DMS114 treated with DMSO at 0.1 percent for 48 hours (cell line): ENCODE data around the gene TAMM41.
"Not testable (repeated sequence)": the region's sequence is repeated elsewhere in the genome, so short reads cannot be mapped to it uniquely, and the experiment has no call there.

ENCODE experiments used
- DNase-seq: peaks from one replicate; lab custom pipeline; 2025; ENCODE audit not compliant: unreplicated experiment; lab: John Stamatoyannopoulos, UW

TAMM41 gene, protein sequence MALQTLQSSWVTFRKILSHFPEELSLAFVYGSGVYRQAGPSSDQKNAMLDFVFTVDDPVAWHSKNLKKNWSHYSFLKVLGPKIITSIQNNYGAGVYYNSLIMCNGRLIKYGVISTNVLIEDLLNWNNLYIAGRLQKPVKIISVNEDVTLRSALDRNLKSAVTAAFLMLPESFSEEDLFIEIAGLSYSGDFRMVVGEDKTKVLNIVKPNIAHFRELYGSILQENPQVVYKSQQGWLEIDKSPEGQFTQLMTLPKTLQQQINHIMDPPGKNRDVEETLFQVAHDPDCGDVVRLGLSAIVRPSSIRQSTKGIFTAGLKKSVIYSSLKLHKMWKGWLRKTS

DNA sequence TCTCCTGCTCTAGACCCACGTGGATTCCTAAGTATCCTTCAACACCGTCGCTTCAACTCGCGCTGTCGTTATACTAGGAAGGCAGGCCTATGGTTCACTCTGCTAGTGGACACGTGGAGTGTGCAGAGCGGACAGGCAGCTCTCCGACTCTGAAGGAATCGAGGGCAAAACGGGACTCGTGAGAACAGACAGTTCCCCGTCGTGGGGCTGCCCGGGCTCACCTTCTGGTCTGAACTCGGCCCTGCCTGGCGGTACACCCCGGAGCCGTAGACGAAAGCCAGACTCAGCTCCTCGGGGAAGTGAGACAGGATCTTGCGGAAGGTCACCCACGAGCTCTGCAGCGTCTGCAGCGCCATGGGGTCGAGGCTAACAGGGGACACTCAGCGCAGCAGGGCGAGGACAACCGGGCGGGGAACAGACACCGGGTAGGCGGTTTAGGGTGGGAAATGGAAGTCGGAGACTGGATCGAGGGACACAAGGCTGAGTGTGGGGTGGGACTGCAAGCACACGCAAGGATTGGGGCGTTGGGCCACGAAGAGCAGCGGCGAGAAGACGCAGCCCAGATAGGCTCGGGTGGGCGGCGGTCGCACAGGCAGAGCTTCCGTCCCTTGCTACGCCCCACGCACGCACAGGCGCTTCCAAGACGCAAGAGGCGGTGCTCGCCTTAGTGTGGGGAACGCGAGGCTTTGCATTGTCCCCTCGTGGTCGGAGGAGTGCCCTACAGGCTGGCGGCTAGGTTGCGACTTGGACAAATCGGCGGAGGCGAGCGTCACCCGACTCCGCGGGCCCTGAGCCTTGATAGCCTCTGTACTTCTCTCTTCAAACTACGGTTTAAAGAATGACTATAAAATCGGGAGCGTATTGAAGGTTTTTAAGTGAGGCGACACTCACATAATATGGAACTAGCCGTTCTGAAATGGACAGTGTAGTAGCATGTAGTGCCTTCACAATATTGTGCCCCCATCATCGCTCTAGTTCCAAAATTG is at the start of gene TAMM41:
Gene TAMM41, minus strand, starts transcription at position 605 of the 986 bp plus-strand sequence. Its CDS starts 249 bp downstream, at position 356.
- DNase-seq: peak; percentile 83

DNA sequence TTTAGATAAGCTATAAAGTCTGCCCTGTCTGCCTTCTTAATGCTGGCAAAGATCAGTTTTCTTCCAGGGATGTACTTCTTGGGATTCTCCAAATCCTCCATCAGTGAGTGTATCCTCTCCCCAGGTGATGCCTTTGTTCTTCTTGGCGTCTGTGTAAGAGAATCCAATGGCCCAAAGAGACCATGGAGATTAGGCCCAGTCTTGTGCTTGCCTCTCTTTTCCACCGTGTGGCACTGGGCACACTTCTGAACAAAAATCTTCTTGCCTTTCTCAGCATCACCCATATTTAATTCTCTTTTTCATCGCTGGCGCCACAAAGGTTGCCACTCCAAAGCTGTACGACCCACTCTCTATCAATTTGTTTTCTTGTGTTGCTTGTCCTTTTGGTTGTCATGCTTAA is 32.2 kb upstream of the TAMM41 start:
- DNase-seq: no peak

DNA sequence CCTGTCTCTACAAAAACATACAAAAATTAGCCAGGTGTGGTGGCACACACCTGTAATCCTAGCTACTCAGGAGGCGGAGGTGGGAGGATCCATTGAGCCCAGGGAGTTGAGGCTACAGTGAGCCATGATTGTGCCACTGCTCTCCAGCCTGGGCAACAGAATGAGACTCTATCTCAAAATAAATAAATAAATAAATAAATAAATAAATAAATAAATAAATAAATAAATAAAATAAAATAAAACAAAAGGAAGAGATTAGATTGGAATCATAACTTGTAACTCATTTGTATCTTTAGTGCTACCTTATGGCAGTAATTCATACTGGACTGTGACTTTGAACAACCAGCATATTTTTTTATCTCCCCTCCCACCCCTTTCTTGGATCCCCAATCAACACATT is 28.0 kb upstream of the TAMM41 start:
- DNase-seq: not testable (repeated sequence)

DNA sequence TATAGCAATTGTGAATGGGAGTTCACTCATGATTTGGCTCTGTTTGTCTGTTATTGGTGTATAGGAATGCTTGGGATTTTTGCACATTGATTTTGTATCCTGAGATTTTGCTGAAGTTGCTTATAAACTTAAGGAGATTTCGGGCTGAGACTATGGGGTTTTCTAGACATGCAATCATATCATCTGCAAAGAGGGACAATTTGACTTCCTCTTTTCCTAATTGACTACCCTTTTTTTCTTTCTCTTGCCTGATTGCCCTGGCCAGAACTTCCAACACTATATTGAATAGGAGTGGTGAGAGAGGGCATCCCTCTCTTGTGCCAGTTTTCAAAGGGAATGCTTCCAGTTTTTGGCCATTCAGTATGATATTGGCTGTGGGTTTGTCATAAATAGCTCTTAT is 17.1 kb upstream of the TAMM41 start:
- not testable (repeated sequence) for DNase-seq

DNA sequence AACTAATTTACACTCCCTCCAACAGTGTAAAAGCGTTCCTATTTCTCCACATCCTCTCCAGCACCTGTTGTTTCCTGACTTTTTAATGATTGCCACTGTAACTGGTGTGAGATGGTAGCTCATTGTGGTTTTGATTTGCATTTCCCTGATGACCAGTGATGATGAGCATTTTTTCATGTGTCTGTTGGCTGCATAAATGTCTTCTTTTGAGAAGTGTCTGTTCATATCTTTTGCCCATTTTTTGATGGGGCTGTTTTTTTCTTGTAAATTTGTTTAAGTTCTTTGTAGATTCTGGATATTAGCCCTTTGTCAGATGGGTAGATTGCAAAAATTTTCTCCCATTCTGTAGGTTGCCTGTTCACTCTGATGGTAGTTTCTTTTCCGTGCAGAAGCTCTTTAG is 15.9 kb upstream of the TAMM41 start:
- not testable (repeated sequence) for DNase-seq

DNA sequence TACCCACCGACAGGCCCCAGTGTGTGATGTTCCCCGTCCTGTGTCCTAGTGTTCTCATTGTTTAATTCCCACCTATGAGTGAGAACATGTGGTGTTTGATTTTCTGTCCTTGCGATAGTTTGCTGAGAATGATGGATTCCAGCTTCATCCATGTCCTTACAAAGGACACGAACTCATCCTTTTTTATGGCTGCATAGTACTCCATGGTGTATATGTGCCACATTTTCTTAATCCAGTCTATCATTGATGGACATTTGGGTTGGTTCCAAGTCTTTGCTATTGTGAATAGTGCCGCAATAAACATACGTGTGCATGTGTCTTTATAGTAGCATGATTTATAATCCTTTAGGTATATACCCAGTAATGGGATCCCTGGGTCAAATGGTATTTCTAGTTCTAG is 15.5 kb upstream of the TAMM41 start:
- not testable (repeated sequence) for DNase-seq

DNA sequence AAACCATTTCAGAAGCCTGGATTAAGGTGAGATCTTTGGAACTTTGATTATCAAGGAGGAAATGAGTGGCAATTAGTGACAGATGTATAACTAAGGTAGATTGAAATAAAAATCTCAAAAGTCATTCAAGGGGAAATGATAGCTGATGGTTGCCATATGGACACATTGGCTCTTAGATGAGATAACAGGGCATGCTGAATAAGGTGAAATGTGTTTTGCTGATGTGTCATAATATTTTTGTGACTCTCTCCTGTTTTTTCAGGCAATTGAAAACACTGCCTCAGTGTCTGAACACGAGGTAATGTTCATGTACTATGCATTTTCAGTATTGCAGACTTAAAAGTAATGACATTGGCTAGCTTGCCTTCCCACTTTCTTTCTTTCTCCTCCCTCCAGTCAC is 13.5 kb upstream of the TAMM41 start:
- not testable (repeated sequence) for DNase-seq

DNA sequence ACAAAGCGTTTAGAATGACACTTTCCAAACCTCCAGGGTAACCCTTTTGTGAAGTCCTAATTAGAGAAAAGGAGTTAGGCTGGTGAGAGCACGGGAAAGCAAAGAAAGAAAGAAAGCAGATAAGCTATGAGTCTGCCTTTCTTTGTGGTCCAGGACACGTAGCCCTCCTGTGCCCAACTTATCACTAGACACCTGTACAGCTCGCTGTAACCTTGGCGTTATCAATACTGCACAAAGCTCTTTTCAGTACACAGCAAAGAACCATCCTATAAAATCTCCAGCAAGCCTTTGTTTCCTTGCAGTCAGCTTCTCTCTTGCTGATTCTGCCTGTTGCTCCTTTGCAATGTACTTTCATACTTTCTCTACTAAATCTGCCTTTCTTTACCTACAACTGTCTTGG is 6.8 kb upstream of the TAMM41 start:
- no peak for DNase-seq

DNA sequence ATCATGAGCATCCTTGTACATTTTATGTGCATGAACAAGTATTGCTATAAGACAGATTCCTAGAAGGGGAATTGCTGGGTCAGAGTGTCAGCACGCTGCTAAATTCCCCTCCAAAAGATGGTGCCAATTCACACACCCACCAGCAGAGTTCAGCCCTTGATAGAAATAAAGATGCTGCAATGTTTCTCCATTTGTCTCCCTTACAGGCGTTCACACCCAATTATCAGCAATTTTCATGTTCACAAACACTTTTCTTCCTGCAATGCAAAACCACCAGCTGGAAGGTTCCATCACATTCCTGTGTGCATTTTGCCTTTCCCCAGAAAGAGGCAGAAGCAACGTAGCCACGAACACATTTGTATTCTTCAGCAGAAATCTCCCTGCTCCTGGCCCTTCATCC is 3.3 kb upstream of the TAMM41 start:
- DNase-seq: no peak

DNA sequence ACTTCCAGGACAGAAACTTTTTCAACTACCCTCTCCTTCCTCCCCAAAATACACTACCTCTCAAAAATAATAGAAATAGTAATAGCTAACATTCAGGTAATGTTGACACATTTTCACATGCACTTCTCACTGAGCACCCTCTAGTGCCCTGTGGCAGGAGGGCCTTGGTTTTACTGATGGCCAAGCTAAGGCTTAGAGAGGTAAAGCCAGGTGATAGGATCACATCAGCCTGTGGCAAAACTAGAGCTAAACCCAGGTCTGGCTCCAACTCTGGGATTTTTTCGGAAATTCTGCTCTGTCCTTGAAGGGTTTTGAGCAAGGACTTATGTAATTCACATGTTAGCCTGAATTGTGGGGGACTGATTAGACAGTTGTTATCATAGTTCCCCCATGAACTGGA is 922 bp upstream of the TAMM41 start:
- DNase-seq: no peak

DNA sequence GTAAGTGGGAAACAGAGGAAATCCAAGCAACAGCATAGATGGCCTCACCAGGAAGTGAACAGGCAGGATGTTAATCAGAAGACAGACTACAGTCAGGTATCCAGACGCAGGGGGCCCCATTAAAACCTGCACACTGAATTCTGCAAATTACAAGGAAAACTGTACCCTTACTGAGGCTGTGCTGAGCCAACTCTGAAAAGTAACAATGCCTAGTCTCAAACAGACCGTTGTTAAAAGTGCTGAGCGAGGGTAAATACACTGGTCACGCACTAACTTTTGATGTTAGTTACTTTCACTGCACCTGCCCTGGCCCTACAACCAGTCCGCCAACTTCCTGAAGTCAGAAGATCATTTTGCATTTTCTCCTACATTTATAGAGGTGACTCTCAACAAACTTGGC is 1.0 kb downstream of the TAMM41 start:
- DNase-seq: no peak

DNA sequence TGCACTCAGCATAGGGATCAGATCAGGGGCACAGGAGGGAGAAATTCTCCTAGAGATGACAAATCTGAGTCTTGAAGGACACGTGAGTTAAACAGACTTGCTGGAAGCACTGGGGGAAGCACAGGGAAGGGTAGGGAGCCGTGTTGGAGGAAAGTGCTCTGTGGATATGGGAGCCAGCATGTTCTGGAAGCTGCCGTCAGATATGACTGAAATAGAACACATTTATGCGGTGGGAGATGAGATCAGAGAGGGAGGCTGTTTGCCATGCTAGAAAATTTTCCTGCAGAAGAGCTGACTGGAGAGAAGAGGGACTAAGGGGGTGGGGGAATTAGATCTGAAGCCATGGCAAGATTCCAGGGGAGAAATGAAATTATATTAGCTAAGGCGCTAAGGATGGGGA is 1.8 kb downstream of the TAMM41 start:
- no peak for DNase-seq

DNA sequence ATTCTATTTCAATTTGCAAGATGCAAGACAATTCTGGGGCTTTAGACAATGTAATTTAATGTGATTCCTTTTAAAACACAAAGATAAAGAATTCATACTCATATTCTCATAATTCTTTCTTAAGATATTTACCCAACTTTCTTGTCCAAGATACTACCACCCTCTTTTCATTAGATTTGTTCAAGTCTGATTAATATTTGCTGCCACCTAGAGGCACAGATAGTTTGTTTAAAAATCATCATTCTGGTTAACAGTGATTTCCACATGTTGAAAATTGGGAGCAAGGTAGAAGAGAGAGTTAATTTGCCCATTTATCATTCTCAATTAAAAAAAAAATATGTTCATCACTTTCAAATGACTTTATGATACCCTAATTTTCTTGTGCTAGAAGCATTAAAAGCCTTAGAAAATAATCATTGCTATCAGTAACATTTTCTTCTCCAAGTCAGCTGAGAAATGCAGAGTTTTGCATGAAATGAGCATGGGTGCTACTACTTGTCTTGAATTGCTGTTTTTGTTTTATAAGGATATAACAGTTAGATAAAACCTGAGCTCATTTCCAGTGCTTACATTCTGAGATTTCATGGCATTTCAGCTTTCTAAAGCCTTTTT is 11.6 kb downstream of the TAMM41 start:
- peak; percentile 6 for DNase-seq

DNA sequence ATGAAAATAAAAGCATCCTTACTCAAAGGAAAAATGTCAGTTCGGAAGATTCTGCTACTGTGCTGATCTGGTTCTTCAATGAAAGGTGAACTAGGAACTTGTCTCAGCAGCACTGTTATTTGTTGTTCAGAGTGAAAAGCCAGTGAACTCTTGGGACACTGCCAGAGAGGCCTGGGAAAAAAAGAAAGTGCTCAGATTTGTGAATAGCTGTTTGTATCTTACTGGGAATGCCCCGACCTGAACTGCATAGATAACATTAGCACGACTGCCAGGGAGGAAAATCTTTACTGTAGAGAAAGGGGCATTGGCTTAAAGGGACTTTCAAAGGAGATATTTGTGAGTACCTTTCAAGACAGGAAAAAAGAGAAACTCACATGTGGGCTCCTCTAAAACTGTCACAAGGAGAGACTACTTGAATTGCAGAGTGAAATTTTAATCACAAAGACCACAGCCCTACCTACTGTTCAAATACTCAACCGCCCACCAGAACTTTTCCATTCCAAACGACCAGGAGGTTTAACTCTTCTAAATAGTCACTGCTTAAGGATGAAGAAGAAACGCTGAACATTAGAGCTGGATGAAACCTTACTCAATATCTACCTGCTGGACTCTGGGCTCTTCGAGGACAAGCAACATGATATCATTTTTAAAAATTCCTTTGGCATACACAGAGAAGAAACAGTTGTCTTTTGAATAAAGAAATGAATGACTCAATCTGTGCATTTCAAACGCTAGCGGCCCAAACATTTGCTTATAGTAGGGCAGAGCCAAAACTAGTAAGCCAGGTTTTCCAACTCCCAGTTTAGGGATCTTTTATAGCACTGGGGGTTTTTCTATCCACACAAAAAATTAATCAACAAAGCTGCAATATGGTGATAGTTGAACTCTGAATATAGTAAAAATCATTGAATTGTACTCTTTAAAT is 13.4 kb downstream of the TAMM41 start:
- DNase-seq: no peak

DNA sequence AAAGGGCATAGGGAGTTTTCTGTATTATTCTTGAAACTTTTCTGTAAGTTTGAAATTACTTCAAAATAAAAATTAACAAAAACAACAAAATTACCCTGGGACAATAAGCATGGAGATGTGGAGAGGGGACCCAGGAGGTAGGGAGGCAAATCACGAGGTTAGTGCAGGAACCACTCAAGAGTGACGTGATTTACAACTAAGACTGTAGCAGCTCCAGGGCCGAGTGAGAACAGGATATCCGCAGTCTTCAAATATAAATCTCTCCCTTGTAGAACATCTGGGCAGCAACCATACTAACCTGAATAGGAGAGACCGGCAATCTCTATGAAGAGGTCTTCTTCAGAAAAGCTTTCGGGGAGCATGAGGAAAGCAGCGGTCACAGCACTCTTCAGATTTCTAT is 17.3 kb downstream of the TAMM41 start:
- no peak for DNase-seq

DNA sequence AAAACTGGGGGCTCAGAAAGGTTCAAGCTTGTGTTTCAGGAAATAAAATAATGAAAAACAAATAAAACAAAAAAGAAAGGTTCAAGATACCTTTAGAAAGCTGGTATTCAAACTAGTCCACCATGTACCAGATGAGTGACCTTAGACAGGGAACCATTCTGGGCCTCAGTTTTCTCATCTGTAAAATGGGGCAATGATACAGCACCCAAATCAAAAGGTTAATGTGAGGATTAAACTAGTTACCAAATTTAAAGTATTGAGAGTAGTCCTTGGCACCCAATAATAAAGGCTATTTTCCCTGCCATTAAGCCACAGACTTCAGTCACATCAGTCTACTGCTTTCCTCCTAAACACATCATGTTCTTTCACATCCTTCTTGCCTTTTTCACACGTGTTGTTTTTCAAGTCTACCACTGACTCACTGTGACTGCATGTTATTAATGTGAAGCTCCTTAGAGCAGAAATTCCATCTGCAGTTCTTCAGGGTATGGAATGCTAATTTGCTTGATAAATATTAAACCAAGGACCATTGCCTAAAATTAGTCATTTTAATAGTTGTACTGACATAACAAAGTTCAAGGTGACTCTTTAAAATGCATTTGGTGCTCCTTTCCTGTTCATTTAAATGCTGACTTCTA is 19.9 kb downstream of the TAMM41 start:
- DNase-seq: no peak

DNA sequence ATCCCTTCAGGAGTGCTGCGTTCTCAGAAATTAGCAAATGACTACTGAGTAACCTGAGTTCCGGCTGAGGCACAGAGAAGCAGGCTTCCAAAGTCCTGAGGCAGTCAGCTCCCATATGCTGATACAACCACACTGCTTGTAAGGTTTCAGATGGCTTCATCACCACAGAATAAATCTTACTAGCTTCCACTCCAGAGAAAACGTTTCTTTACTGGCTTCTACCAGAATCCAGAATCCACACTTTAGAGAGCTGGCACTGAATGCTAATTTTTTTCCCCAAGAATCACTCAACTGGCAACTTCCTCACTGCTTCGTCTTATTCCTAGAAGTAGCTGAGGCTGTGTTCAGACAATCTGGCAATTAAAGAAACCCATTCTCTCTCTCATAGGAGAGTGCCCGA is 21.4 kb downstream of the TAMM41 start:
- no peak for DNase-seq

DNA sequence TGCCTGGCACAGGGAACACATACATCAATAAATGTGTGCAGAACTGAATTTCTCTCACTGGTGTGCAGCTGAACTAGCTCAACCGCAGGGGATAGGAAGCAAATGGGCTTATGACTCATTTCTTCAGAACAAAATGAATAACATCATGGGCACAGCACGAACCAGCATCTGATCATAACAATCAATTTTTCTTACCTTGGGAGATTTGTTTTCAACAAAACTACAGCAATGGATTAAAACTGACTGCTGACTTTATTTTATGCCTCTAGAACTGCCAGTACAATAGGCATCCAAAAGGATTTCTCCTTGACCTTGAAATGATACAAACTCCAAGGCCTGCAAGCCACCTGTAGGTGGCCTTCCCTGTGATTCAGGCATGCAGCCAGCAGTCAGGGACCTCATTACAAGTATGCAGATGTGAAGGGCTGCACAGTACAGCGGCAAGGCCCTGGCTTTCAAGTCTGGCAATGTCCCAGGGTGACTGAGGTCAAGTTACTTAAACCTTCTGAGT is 26.1 kb downstream of the TAMM41 start:
- no peak for DNase-seq

DNA sequence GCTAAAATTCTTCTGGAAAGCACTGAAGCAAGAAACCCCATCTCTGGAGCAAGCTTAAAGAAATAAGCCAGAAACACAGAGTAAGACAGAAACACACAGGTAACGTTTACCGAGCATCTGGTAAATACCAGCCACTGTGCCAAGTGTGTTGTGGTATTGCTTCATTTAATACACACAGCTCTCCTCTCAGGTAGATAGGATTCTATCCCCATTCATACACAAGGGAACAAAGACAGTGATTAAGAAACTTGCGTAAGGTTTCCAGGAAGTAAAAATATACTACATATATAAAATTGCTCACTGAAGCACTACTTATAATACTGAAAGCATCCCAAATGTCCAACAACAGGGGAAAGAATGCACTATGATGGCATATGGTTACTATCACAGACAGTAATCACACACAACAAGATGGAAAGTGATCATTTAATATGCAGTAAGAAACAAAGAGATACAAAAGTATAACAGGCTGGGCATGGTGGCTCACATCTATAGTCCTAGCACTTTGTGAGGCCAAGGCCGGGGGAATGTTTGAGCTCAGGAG is 27.5 kb downstream of the TAMM41 start:
- DNase-seq: no peak

DNA sequence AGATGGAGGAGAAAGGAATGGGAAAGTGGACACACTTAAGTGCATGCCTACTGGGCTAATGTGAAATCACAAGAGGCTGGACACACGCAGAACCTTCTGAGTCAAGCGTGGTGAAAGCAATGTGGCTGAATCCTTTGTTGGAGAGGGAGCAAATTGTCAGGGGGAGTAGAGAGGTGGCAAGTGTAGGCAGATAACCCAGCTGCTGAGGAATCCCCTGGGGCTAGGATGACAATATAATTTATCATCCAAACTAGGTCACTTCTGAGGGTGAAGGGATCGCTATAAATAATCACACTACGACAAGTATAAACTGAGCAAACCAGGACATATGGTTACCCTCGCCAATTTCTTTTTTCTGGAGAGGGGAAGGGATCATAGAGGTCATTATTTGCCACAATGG is 28.7 kb downstream of the TAMM41 start:
- no peak for DNase-seq
